Lower lobe of right lung (tissue), 2 donors: ENCODE measurements around the gene NHLRC2. TPM values are rescaled to one million over a fixed set of nuclear protein-coding genes. Genes with fewer than 3 reads are reported as not detected.
A peak's percentile ranks its signal among the peaks of the same experiment; 100 is the strongest.

Experiments used
- ATAC-seq, 2 donors: fragments of 200-7000 bp; cut with Tn5 transposase; one replicate each; pipeline ENCODE4 v1.9.1; 2020 to 2022; ENCODE audit warnings: mild to moderate bottlenecking in 2 of 2, moderate library complexity in 2 of 2
- DNase-seq: peaks from one replicate; pipeline ENCODE4 v3.0.0-alpha.2; 2020
- H3K27ac ChIP-seq: fragments of 200-600 bp; one replicate; pipeline ENCODE4 v1.8.0; 2022
- H3K27me3 ChIP-seq: fragments of 200-600 bp; one replicate; pipeline ENCODE4 v1.8.0; 2022; ENCODE audit warnings: low read depth
- H3K36me3 ChIP-seq: fragments of 200-600 bp; one replicate; pipeline ENCODE4 v1.8.0; 2022; ENCODE audit warnings: mild to moderate bottlenecking
- H3K4me1 ChIP-seq: fragments of 200-600 bp; one replicate; pipeline ENCODE4 v1.8.0; 2022
- H3K4me3 ChIP-seq: fragments of 200-600 bp; one replicate; pipeline ENCODE4 v1.8.0; 2022; ENCODE audit warnings: mild to moderate bottlenecking
- H3K9me3 ChIP-seq: fragments of 200-600 bp; one replicate; pipeline ENCODE4 v1.8.0; 2022
- CTCF ChIP-seq: fragments of 200-600 bp; IDR thresholded peaks from one replicate; pipeline ENCODE4 v1.8.0; 2022; ENCODE audit warnings: antibody characterized with exemption, mild to moderate bottlenecking
- intact Hi-C: fragments of 100-400 bp; cut with DNase I; formaldehyde crosslinking; loops from one replicate; pipeline ENCODE4 v1.11.0; 2022
- total RNA-seq: library from RNA; stranded (reverse); fragmentation: NEBNext Ultra II Directional; extraction: Animal tissue kit (Norgen Biotek cat#: 25700); gene quantifications from one replicate; pipeline ENCODE4 v1.2.1, GENCODE V29; 2021
- donor health status: DM: no; HTN: yes; CAD: no; lungs with severe emphysema.

NHLRC2 gene
- total RNA-seq, 1 donor from 2014 or later, result 43.6 TPM

GRCh38 chr10:113965077-113965476 lies 110.6 kb downstream of the NHLRC2 start:
- intact Hi-C loops, result no loop called here

GRCh38 chr10:113965683-113966082 lies 111.2 kb downstream of the NHLRC2 start:
- Histone ChIP-seq H3K9me3 (no peaks in the 10 kb centered on the region), H3K36me3 (no peaks in the 10 kb centered on the region), H3K27ac (no peak overlapping the region), H3K27me3 (no peaks in the 10 kb centered on the region), H3K4me3 (no peak overlapping the region), H3K4me1 (peaks cover 18% of the 10 kb centered on the region)
- DNase-seq, result no peak
- TF ChIP-seq CTCF, result no peak
- intact Hi-C loops, result no loop called here
- ATAC-seq, result peak; percentile 20 to 34

More at GRCh38 chr10:113965077-113965476, 110.6 kb downstream of the NHLRC2 start:
- Histone ChIP-seq H3K9me3 (no peaks in the 10 kb centered on the region), H3K4me3 (no peak overlapping the region), H3K27ac (no peak overlapping the region), H3K27me3 (no peaks in the 10 kb centered on the region), H3K4me1 (peaks cover 24% of the 10 kb centered on the region), H3K36me3 (no peaks in the 10 kb centered on the region)
- TF ChIP-seq CTCF, result no peak
- ATAC-seq, result no peak
- no peak for DNase-seq

Other genes starting within 250 kb of the NHLRC2 start
- gene NRAP, start 190.6 kb upstream of the NHLRC2 start, total RNA-seq, result not detected
- 36.3 TPM for gene CASP7, start 174.7 kb upstream of the NHLRC2 start, total RNA-seq
- gene PLEKHS1, start 103.0 kb upstream of the NHLRC2 start, total RNA-seq, result 7.0 TPM
- 7.1 TPM for gene DCLRE1A, start 579 bp upstream of the NHLRC2 start, total RNA-seq
- 35.6 TPM for gene ADRB1, start 189.2 kb downstream of the NHLRC2 start, total RNA-seq